GM23248 (cell line): ENCODE measurements around the gene LIN54. TPM values are rescaled to one million over a fixed set of nuclear protein-coding genes. Genes with fewer than 3 reads are reported as not detected.

Experiments used
- DNase-seq: peaks from one replicate; pipeline ENCODE4 v3.0.0-alpha.2; 2015
- H2AFZ ChIP-seq: fragments of 200-600 bp; sonication (generic); 2 replicates; pipeline ENCODE4 v1.6.1; 2016; ENCODE audit warnings: antibody characterized with exemption
- H3F3A ChIP-seq: fragments of 200-600 bp; sonication (generic); 2 replicates; pipeline ENCODE4 v1.6.1; 2016; ENCODE audit warnings: mild to moderate bottlenecking, antibody characterized with exemption, mixed run types; ENCODE audit not compliant: insufficient read depth
- H3K27ac ChIP-seq: fragments of 200-600 bp; sonication (generic); 2 replicates; pipeline ENCODE4 v1.5.1; 2016; ENCODE audit warnings: mild to moderate bottlenecking
- H3K27me3 ChIP-seq: fragments of 200-600 bp; sonication (generic); replicated peaks from 2 replicates; pipeline ENCODE4 v1.6.1; 2016; ENCODE audit warnings: mild to moderate bottlenecking; ENCODE audit not compliant: insufficient read depth
- H3K36me3 ChIP-seq: fragments of 200-600 bp; sonication (generic); 2 replicates; pipeline ENCODE4 v1.6.1; 2016; ENCODE audit warnings: low read depth, mild to moderate bottlenecking
- H3K4me1 ChIP-seq: fragments of 200-600 bp; sonication (generic); 2 replicates; pipeline ENCODE4 v1.6.1; 2016; ENCODE audit warnings: mild to moderate bottlenecking; ENCODE audit not compliant: insufficient read depth
- H3K4me2 ChIP-seq: fragments of 200-600 bp; sonication (generic); one replicate; pipeline ENCODE4 v1.6.1; 2016; ENCODE audit warnings: mild to moderate bottlenecking; ENCODE audit not compliant: unreplicated experiment
- H3K4me3 ChIP-seq: fragments of 200-600 bp; sonication (generic); 2 replicates; pipeline ENCODE4 v1.5.1; 2016; ENCODE audit warnings: mild to moderate bottlenecking
- H3K79me2 ChIP-seq: fragments of 200-600 bp; sonication (generic); 2 replicates; pipeline ENCODE4 v1.6.1; 2016; ENCODE audit warnings: mild to moderate bottlenecking; ENCODE audit not compliant: insufficient read depth
- H3K9ac ChIP-seq: fragments of 200-600 bp; sonication (generic); 2 replicates; pipeline ENCODE4 v1.6.1; 2016; ENCODE audit warnings: mild to moderate bottlenecking
- H3K9me2 ChIP-seq: fragments of 200-600 bp; sonication (generic); 2 replicates; pipeline ENCODE4 v1.6.1; 2016; ENCODE audit warnings: mixed run types, mild to moderate bottlenecking, moderate library complexity; ENCODE audit not compliant: insufficient read depth
- H3K9me3 ChIP-seq: fragments of 200-600 bp; sonication (generic); one replicate; pipeline ENCODE4 v1.6.1; 2017; ENCODE audit warnings: low read depth
- H4K20me1 ChIP-seq: fragments of 200-600 bp; sonication (generic); 2 replicates; pipeline ENCODE4 v1.6.0; 2016; ENCODE audit not compliant: insufficient read depth
- EZH2 ChIP-seq: fragments of 200-600 bp; sonication (generic); IDR thresholded peaks from 2 replicates; pipeline ENCODE4 v1.6.1; 2018; ENCODE audit warnings: antibody characterized with exemption, mild to moderate bottlenecking; ENCODE audit not compliant: insufficient read depth, poor library complexity, severe bottlenecking
- EZH2phosphoT487 ChIP-seq: fragments of 200-600 bp; sonication (generic); IDR thresholded peaks from 2 replicates; pipeline ENCODE4 v1.6.1; 2018; ENCODE audit warnings: antibody characterized with exemption, moderate library complexity, mild to moderate bottlenecking, low read depth; ENCODE audit not compliant: insufficient read depth
- WGBS, 2 experiments: methylation state at CpG; one replicate each; pipeline ENCODE4 v1.1.6; 2015 to 2017; ENCODE audit warnings: low lambda C conversion rate in 2 of 2, low coverage in 1 of 2; ENCODE audit errors: missing lambda C conversion rate in 2 of 2; 5-methylcytosine and 5-hydroxymethylcytosine counted together
- in situ Hi-C: fragments of 300-500 bp; cut with MboI; formaldehyde crosslinking; loops from 2 replicates; pipeline ENCODE4 v1.15.0; 2020
- polyA plus RNA-seq: library from polyadenylated mRNA; unstranded; fragments of >200 nt; fragmentation: Nextera tagmentation; extraction: Ambion mirVana; gene quantifications from 2 replicates; pipeline ENCODE4 v1.2.1, GENCODE V29; 2016
- total RNA-seq: library from RNA; depleted of rRNA; stranded (reverse); fragments of >200 nt; shearing (Covaris generic); gene quantifications from 2 replicates; pipeline ENCODE4 v1.2.3, GENCODE V29; 2014

The LIN54 gene
- total and polyA plus RNA-seq, 2 experiments from 2014 or later: 6.4 to 13.3 TPM

DNA sequence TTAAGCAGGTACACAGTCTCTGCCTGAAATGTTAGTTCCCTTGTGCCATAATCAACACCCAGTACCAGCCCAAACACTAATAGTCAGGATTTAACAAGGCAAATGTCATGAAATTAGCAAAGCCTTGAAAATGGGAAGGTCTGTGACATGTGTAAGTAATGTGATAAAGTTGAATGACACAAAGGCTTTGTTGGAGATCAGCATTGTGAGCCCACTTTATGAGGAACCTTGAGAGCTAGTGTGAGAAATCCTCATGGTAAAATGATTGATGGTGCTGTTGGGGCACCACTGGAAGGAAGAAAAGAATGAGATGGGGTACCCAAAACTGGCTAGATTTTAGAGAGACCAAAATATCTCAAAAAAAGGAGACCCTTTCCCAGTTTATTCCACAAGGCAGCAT is 3.3 kb upstream of the LIN54 start:
- peak overlapping the region; percentile 97 for H3K9ac ChIP-seq
- in situ Hi-C loops: no loop called here
- H3K4me3 ChIP-seq: peak overlapping the region; percentile 88

DNA sequence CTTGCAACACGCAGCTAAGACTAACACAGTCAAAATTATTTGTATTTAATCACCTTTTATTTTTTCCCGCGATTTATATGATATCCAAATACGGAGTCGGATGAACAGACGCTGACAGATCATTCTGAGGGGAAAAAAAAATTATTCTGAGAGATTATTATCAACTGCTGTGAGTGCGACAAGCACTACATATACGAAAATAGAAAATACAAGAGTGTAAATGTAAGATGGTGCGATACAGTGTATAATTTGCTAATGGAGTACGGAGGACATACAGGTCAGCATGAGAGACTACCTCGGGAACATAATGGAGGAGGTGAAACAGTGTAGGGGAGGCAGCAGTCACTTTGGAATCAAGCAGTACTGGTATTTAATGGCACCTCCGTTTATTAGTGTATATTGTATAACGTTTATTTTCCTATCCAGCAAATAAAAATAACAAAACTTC is 2.8 kb upstream of the LIN54 start:
- Histone ChIP-seq H3K27ac (peak overlapping the region; percentile 83), H3F3A (peaks cover 30% of the 10 kb centered on the region), H3K9me2 (no peaks in the 10 kb centered on the region), H3K36me3 (no peaks in the 10 kb centered on the region), H3K79me2 (peaks cover 20% of the 10 kb centered on the region), H2AFZ (peak overlapping the region; percentile 98), H3K9me3 (no peaks in the 10 kb centered on the region), H4K20me1 (no peaks in the 10 kb centered on the region), H3K4me3 (peak overlapping the region; percentile 88), H3K27me3 (no peaks in the 10 kb centered on the region), H3K4me1 (peaks cover 23% of the 10 kb centered on the region), H3K4me2 (peak overlapping the region; percentile 96), H3K9ac (peak overlapping the region; percentile 97)
- in situ Hi-C loops: no loop called here
- WGBS, 2 experiments: 1% methylated on average over 13 of the region's 13 CpGs
- TF ChIP-seq EZH2phosphoT487 (no peak), EZH2 (no peak)
- no peak for DNase-seq

More for the DNA sequence above, 3.3 kb upstream of the LIN54 start:
- Histone ChIP-seq H3K9me3 (no peaks in the 10 kb centered on the region), H3K27ac (peak overlapping the region; percentile 83), H3K27me3 (no peaks in the 10 kb centered on the region), H2AFZ (peak overlapping the region; percentile 98), H3K36me3 (no peaks in the 10 kb centered on the region), H3F3A (peaks cover 29% of the 10 kb centered on the region), H3K4me1 (peaks cover 19% of the 10 kb centered on the region), H3K4me2 (peak overlapping the region; percentile 96), H3K79me2 (peaks cover 16% of the 10 kb centered on the region), H3K9me2 (no peaks in the 10 kb centered on the region), H4K20me1 (no peaks in the 10 kb centered on the region)
- TF ChIP-seq EZH2: no peak
- TF ChIP-seq EZH2phosphoT487: no peak
- no peak for DNase-seq

DNA sequence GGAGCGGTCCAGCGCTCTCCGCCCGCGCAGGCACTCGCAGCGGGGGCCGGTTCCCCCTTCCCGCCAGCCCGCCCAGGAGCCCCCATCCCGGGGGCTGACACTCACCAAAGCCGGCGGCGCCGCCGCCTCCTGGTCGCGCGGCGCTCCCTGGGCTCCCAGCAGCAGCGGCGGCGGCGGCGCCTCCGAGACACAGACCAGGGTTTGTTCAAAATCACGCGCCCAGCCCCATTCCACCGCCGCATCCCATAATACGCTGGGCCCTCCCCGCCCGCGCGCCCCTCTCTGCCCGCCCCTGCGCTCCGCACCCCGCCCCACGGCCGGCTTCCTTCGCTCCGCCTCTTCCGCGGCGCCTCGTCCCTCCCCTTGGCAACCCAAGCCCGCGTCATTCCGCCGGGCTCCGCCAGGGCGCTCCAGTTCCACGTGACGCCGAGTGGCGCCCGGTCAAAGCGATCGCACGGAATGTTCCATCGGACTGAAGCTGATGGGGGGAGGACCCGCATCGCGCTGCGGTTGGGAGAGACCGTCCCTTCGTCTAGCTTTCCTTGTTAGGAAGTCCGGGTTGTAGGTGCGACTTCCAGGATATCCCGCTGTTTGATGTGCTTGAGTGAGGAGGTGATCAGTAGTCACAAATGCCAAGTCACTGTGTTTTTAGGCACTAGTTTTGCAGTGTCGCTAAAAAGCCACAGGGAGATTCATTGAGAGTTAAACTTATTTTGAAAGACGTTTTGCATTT is 2.2 kb upstream of the LIN54 start:
- Histone ChIP-seq H3K27ac (peak overlapping the region; percentile 96), H4K20me1 (no peaks in the 10 kb centered on the region), H3K4me2 (peak overlapping the region; percentile 96), H3K9me2 (no peaks in the 10 kb centered on the region), H3K4me1 (peaks cover 24% of the 10 kb centered on the region), H3K36me3 (no peaks in the 10 kb centered on the region), H2AFZ (peak overlapping the region; percentile 98), H3K27me3 (no peaks in the 10 kb centered on the region), H3K9me3 (no peaks in the 10 kb centered on the region), H3K4me3 (peak overlapping the region; percentile 88), H3F3A (peaks cover 30% of the 10 kb centered on the region), H3K9ac (peak overlapping the region; percentile 97), H3K79me2 (peaks cover 26% of the 10 kb centered on the region)
- no peak for TF ChIP-seq EZH2
- WGBS, 2 experiments: 1 to 2% methylated on average over 28 to 55 of the region's 73 CpGs
- peak; percentile 99 for DNase-seq
- in situ Hi-C loops: no loop called here

DNA sequence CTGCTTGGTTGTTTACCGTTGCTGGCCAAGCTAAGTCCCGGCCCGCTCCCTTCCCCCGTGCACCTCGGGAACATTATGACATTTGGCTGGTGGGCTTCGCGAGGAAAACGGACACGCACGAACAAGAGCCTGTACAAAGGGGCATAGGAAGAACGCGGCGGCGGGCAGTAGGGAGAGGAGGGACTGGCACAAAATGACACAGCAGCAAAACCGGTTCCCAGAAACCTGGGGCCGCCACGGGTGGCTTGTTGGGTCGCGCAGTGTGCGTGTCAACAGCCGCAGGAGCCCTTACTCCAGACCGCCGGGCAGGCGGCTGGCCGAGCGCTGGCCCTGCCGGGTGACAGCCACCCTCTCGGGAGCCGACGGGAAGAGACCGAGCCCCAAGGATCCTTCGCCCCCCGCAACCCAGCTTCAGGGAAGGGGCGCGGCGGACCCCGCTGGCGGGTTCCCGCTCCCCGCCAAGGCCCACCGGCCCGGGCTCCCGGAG is 1.6 kb upstream of the LIN54 start:
- Histone ChIP-seq H3K4me2 (peak overlapping the region; percentile 84), H3K9ac (peak overlapping the region; percentile 97), H3K4me3 (peak overlapping the region; percentile 88), H3K4me1 (peaks cover 24% of the 10 kb centered on the region), H2AFZ (peak overlapping the region; percentile 93), H3K27me3 (no peaks in the 10 kb centered on the region), H3F3A (peaks cover 30% of the 10 kb centered on the region), H3K79me2 (peaks cover 32% of the 10 kb centered on the region), H3K9me3 (no peaks in the 10 kb centered on the region), H3K27ac (peak overlapping the region; percentile 96), H3K9me2 (no peaks in the 10 kb centered on the region), H4K20me1 (no peaks in the 10 kb centered on the region), H3K36me3 (no peaks in the 10 kb centered on the region)
- DNase-seq: peak; percentile 70
- TF ChIP-seq EZH2phosphoT487 (no peak), EZH2 (no peak)
- in situ Hi-C loops: no loop called here
- 0 to 1% methylated on average over 24 to 29 of the region's 43 CpGs for WGBS, 2 experiments
